SH-SY5Y (cell line): Measurements from ENCODE around the gene ACO2.

Experiments used
- GATA2 ChIP-seq: IDR thresholded peaks from 2 replicates; pipeline ENCODE4 v1.6.1; 2011; ENCODE audit warnings: mild to moderate bottlenecking, low read depth, low read length
- GATA3 ChIP-seq: IDR thresholded peaks from 2 replicates; pipeline ENCODE4 v1.6.1; 2011; ENCODE audit warnings: low read depth, mild to moderate bottlenecking, low read length, moderate library complexity

- TF ChIP-seq GATA2: no peak
- TF ChIP-seq GATA3: no peak
Measured at GRCh38 chr22:41526226-41526829, 57.4 kb downstream of the ACO2 start.
